H1 (cell line): ENCODE results near the gene RABGGTA. TPM values are rescaled to one million over a fixed set of nuclear protein-coding genes. Genes with fewer than 3 reads are reported as not detected.

Experiments used
- CBX5 ChIP-seq: fragments of 300-800, 300-1000 bp; sonication (generic); IDR thresholded peaks from 2 replicates; pipeline ENCODE4 v1.7.1; 2016; ENCODE audit warnings: antibody characterized with exemption, low read length, low read depth
- CEBPB ChIP-seq: IDR thresholded peaks from 2 replicates; pipeline ENCODE4 v1.6.1; 2012; ENCODE audit warnings: low read depth, low read length
- CHD1 ChIP-seq: IDR thresholded peaks from 2 replicates; pipeline ENCODE4 v1.6.1; 2012; ENCODE audit warnings: low read depth, low read length, improper control_type of control experiment
- CREB1 ChIP-seq: IDR thresholded peaks from 2 replicates; pipeline ENCODE4 v1.6.1; 2012; ENCODE audit warnings: inconsistent platforms
- CTBP2 ChIP-seq: IDR thresholded peaks from 2 replicates; pipeline ENCODE4 v1.7.0; 2011; ENCODE audit warnings: borderline replicate concordance, mild to moderate bottlenecking, moderate library complexity, mixed read lengths, low read length; ENCODE audit not compliant: insufficient read depth, insufficient read length
- E2F6 ChIP-seq: IDR thresholded peaks from 2 replicates; pipeline ENCODE4 v1.6.1; 2012; ENCODE audit warnings: inconsistent platforms
- HDAC2 ChIP-seq, 2 experiments: fragments of 300-600 bp in 1 of 2; sonication (generic) in 1 of 2; IDR thresholded peaks; 2 replicates each; pipeline ENCODE4 v1.6.1; 2011 to 2012; ENCODE audit warnings: low read depth in 2 of 2, low read length in 2 of 2, mild to moderate bottlenecking in 2 of 2, moderate library complexity in 2 of 2, borderline replicate concordance in 1 of 2, inconsistent platforms in 1 of 2
- JUN ChIP-seq: IDR thresholded peaks from 2 replicates; pipeline ENCODE4 v1.6.1; 2011; ENCODE audit warnings: low read depth, mild to moderate bottlenecking, improper control_type of control experiment, low read length
- KDM5A ChIP-seq: fragments of 200-600 bp; IDR thresholded peaks from 2 replicates; pipeline ENCODE4 v1.7.1; 2012; ENCODE audit warnings: mild to moderate bottlenecking, low read length, inconsistent platforms, mixed read lengths
- NANOG ChIP-seq: IDR thresholded peaks from 2 replicates; pipeline ENCODE4 v1.6.1; 2011; ENCODE audit warnings: low read length, low read depth, mild to moderate bottlenecking, inconsistent platforms; ENCODE audit not compliant: insufficient read depth, poor library complexity, severe bottlenecking
- POLR2A ChIP-seq, 2 experiments: IDR thresholded peaks; 1 replicate in 1 of 2; 2 replicates in 1 of 2; pipeline ENCODE4 v1.6.1; 2011; ENCODE audit warnings: low read depth in 2 of 2, low read length in 2 of 2, mild to moderate bottlenecking in 2 of 2; ENCODE audit errors: control extremely low read depth in 1 of 2
- POU5F1 ChIP-seq: IDR thresholded peaks from 2 replicates; pipeline ENCODE4 v1.6.1; 2011; ENCODE audit warnings: low read depth, mild to moderate bottlenecking, low read length, moderate library complexity
- RBBP5 ChIP-seq: IDR thresholded peaks from 2 replicates; pipeline ENCODE4 v1.7.1; 2012; ENCODE audit warnings: low read depth, mild to moderate bottlenecking, inconsistent platforms, low read length, moderate library complexity, borderline replicate concordance
- SIRT6 ChIP-seq: IDR thresholded peaks from one replicate; pipeline ENCODE4 v1.7.1; 2012; ENCODE audit warnings: low read length, inconsistent platforms
- SIX5 ChIP-seq: IDR thresholded peaks from 2 replicates; pipeline ENCODE4 v1.6.1; 2011; ENCODE audit warnings: mild to moderate bottlenecking, low read depth, low read length
- SP2 ChIP-seq: IDR thresholded peaks from 2 replicates; pipeline ENCODE4 v1.6.1; 2012; ENCODE audit warnings: mild to moderate bottlenecking, low read length, inconsistent platforms
- SP4 ChIP-seq: IDR thresholded peaks from 2 replicates; pipeline ENCODE4 v1.6.1; 2012; ENCODE audit warnings: low read length, inconsistent platforms
- TAF7 ChIP-seq: optimal IDR thresholded peaks from 2 replicates; pipeline ENCODE3; 2011; ENCODE audit warnings: low read depth, mild to moderate bottlenecking, inconsistent platforms, low read length, moderate library complexity, borderline replicate concordance
- TEAD4 ChIP-seq: IDR thresholded peaks from 2 replicates; pipeline ENCODE4 v1.6.1; 2012; ENCODE audit warnings: low read depth, low read length, inconsistent platforms, mixed read lengths
- ZNF274 ChIP-seq: IDR thresholded peaks from 2 replicates; pipeline ENCODE4 v1.7.0; 2012; ENCODE audit warnings: low read length, borderline replicate concordance; ENCODE audit errors: extremely low read depth
- polyA plus RNA-seq, 7 experiments: library from polyadenylated mRNA; depleted of rRNA in 3 of 7; stranded (reverse) in 5 of 7; unstranded in 2 of 7; fragments of >200 nt in 5 of 7; fragments of 200-250 nt in 2 of 7; gene quantifications; 1 replicate in 5 of 7; 2 replicates in 1 of 7; 4 replicates in 1 of 7; pipeline versions ENCODE4 v1.2.1 to v1.2.3, GENCODE V29; 2011 to 2013; ENCODE audit warnings: missing spikeins in 2 of 7, mixed read lengths in 2 of 7
- total RNA-seq: library from RNA; stranded (reverse); fragmentation: NEBNext Ultra II Directional; extraction: Animal tissue kit (Norgen Biotek cat#: 25700); gene quantifications from 2 replicates; pipeline ENCODE4 v1.2.1, GENCODE V29; 2021
- TF ChIP-seq, protein P1 (sequence below), 3 experiments: IDR thresholded peaks; 1 replicate in 2 of 3; 2 replicates in 1 of 3; pipeline versions ENCODE4 v1.5.1 to v1.6.1; 2011; ENCODE audit warnings: low read length in 3 of 3, mild to moderate bottlenecking in 3 of 3, inconsistent platforms in 2 of 3, low read depth in 1 of 3, moderate library complexity in 1 of 3; ENCODE audit not compliant: insufficient read depth in 1 of 3; ENCODE audit errors: control extremely low read depth in 1 of 3

RABGGTA gene
- total and polyA plus RNA-seq, 2 of the 8 experiments (the other 6 are each of a cell fraction or from before 2014, with no cell fraction given): 16.0 to 49.8 TPM

- TF ChIP-seq, protein P1, sequence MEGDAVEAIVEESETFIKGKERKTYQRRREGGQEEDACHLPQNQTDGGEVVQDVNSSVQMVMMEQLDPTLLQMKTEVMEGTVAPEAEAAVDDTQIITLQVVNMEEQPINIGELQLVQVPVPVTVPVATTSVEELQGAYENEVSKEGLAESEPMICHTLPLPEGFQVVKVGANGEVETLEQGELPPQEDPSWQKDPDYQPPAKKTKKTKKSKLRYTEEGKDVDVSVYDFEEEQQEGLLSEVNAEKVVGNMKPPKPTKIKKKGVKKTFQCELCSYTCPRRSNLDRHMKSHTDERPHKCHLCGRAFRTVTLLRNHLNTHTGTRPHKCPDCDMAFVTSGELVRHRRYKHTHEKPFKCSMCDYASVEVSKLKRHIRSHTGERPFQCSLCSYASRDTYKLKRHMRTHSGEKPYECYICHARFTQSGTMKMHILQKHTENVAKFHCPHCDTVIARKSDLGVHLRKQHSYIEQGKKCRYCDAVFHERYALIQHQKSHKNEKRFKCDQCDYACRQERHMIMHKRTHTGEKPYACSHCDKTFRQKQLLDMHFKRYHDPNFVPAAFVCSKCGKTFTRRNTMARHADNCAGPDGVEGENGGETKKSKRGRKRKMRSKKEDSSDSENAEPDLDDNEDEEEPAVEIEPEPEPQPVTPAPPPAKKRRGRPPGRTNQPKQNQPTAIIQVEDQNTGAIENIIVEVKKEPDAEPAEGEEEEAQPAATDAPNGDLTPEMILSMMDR (IDR thresholded peaks at IDR 0.05; ENCODE audit: control extremely low read depth in 1 of 3, insufficient read depth in 1 of 3, low read depth in 1 of 3, low read length in 3 of 3): no peak
- TF ChIP-seq E2F6 (peak; percentile 68), SP4 (peak; percentile 9; the same call in 1 of the 2 replicates), KDM5A (0 out of 2 replicates have a peak, but pooled peaks have one; percentile 43), JUN (no peak), TEAD4 (0 out of 2 replicates have a peak, but pooled peaks have one; percentile 40), ZNF274 (no peak), CHD1 (no peak), CBX5 (no peak), TAF7 (peak; percentile 45), NANOG (no peak), RBBP5 (peak; percentile 53; the same call in 1 of the 2 replicates), SIRT6 (no peak), POLR2A (IDR thresholded peaks at IDR 0.05; ENCODE audit: control extremely low read depth in 1 of 2, low read depth in 2 of 2, low read length in 2 of 2) (peak; percentile 25 to 33; a peak in 1 of 3 replicates), SIX5 (no peak), CTBP2 (no peak), CEBPB (no peak), CREB1 (0 out of 2 replicates have a peak, but pooled peaks have one; percentile 2), HDAC2 (IDR thresholded peaks at IDR 0.05; ENCODE audit: borderline replicate concordance in 1 of 2, low read depth in 2 of 2, low read length in 2 of 2) (peak in 1 of 2 experiments; percentile 74; a peak in 1 of 4 replicates), POU5F1 (no peak), SP2 (no peak)
Measured at GRCh38 chr14:24232645-24233537, 38.5 kb downstream of the RABGGTA start, which contains the start of gene GMPR2 (continued).
